Endometrium (tissue), 2 donors: Measurements from ENCODE around the gene RPN1.

ENCODE experiments used
- FAIRE-seq: peaks from 2 replicates; lab custom pipeline; 2012; peaks lifted over from hg19 to GRCh38; lab: Jason Lieb, UNC
- donor health status: control.
- donor health status: control.

RPN1 gene

GRCh38 chr3:128578346-128578745, 72.3 kb downstream of the RPN1 start:
- FAIRE-seq, result no peak

DNA sequence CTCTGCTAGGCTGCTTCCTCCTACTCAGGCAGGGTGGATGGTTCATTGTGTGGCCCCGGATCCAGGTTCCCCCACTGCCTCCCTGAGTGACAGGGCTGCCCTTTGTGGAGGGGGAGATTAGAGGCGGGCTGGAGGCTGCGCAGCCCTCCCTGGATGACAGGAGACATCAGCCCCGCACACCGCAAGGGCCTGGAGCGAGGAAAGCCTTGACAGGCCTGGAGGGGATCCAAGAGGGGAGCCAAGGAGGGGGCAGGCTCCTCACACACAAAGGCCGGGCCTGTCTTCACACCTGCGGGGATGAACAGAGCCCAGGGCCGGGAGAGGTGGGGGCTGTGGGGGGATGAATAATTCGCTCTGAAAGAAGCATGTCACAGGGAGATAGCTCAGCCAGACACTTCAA, 72.9 kb downstream of the RPN1 start:
- FAIRE-seq, result no peak

- no peak for FAIRE-seq
These were observed 74.3 kb downstream of the RPN1 start for GRCh38 chr3:128576290-128576689.

DNA sequence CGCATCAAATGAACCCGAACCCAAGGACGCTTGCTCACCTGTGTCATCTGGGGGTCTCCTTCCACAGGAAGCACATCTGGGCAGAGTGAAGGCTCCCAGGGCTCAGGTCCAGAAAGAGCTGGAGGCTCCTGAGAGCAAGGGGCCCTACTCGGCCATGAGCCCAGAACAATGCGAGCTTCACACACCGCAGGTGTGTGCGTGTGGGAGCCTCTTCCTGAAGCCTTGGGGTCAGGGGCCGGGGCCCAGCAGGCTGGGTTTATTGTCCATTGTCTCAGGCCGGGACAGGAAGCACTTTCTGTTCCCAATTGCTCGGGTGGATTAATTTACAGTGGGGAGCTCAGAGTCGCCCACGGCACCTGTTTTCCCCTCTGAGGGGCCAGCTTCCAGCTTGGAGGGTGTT, 74.8 kb downstream of the RPN1 start:
- no peak for FAIRE-seq

- FAIRE-seq, result no peak
These were observed 76.9 kb downstream of the RPN1 start for GRCh38 chr3:128573707-128574162.

DNA sequence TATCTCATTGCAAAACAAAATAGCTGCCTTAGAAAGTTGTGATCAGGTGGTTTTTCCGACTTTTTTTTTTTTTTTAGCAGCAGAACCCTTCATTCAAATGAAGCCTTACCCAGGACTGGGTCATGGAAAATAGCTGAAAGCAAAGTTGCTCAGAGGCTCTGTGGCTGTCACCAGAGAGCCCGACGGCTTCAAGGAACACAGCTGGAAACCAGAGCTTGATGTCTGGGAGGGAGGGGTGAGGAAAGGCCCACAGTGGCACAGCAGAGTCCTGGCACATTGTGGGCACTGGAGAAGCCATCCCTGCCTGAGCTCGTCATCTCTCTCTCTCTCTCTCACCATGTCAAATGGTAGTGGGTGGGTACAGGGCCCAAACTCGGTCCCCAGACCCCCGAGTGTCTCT, 77.5 kb downstream of the RPN1 start:
- FAIRE-seq, result no peak

DNA sequence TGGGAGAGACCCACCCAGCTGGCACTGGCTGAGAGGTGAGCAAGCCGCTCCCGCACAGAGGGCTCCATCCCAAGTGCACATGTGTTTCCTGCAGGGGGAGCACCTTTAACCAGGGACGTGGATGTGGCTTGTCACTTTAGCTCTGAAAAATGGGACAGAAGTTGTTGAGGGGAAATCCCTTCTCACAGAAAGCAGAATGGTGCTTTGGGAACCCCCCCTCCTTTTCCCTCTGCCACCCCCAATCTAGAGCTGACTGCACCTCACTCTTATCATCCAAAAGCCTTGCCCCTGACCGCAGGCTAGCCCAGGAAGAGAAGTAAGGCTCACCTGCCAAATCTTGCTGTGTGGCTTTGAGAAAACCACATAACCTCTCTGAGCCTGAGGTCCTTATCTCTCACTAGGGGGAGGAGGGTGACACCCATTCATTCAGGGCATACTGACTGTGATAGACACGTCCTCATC, 77.9 kb downstream of the RPN1 start:
- FAIRE-seq, result no peak

DNA sequence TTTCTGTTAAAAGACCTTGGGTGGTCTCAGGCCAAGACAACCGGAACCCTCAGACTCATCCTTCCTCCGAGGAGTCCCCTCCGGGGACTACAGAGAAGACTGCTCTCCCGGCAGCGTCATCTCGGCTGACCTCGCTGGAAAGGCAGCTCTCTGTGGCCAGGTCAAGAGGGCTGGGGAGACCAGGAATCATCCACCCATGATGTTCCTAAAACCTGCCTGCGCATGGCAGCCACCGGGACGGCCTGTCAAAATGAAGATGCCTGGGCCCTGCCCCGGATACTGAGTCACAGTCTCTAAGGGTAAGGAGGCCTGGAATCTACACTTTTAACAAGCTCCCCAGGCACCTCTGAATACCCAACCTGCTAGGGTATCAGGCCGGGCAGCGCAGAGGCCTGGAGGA, 78.6 kb downstream of the RPN1 start:
- FAIRE-seq, result no peak
